Stimulated activated CD4-positive, alpha-beta T cell treated with anti-CD3 and anti-CD28 coated beads, Interleukin-15, amount 100 ng/mL, for 48 hours (primary cell): ENCODE measurements around the gene TENM4.

Experiments
- DNase-seq, 2 donors: peaks; one replicate each; pipeline ENCODE4 v3.0.0-alpha.2; 2020; ENCODE audit warnings: low read depth in 2 of 2

The TENM4 gene

GRCh38 chr11:79084382-79084781 is 356.4 kb downstream of the TENM4 start:
- DNase-seq: no peak

DNA sequence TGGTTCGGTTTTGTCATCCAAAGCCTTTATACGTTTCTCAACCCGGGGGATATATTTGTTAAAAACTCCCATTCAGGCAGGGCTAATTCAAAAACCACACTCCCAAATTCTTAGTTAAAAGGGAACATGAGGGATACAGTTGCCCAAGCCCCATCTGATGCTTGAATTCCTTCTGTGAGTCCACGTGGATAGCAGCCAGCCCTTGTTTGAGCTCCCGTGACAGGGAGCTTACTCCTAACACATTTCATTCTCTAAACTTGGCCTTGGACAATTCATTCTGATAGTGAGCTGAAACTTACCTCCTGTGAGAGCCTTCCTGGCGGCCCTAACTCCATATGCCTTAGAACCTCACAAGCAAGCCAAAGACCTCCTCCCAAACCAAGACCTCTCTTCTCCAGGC is 357.5 kb downstream of the TENM4 start:
- DNase-seq: no peak

- no peak for DNase-seq
Observed at GRCh38 chr11:79082907-79083306, 357.9 kb downstream of the TENM4 start.

DNA sequence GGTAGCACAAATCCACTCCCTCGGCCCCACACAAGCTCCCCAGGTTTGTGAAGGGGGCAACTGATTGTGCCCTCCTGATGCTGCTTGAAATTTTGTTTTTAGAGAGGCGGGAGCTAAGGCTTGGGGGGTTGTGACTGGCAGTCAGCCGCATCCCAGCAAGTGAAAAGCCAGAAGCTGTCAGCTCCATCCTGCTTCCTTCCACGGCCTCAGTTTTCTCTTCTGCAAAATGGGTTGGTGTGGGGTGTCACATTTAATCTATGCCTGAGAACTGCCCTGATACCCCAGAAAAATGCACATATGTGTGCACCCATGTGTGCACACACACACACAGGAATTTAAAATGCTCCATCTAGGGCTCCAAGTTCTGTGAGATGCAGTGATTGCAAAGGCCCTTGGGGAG is 358.6 kb downstream of the TENM4 start:
- no peak for DNase-seq

GRCh38 chr11:79081471-79082031 is 359.3 kb downstream of the TENM4 start:
- DNase-seq: no peak

- DNase-seq: no peak
Observed at GRCh38 chr11:79080551-79080950, 360.3 kb downstream of the TENM4 start.

- no peak for DNase-seq
Observed at GRCh38 chr11:79078999-79079398, 361.8 kb downstream of the TENM4 start.

GRCh38 chr11:79078456-79078855 is 362.4 kb downstream of the TENM4 start:
- DNase-seq: no peak

DNA sequence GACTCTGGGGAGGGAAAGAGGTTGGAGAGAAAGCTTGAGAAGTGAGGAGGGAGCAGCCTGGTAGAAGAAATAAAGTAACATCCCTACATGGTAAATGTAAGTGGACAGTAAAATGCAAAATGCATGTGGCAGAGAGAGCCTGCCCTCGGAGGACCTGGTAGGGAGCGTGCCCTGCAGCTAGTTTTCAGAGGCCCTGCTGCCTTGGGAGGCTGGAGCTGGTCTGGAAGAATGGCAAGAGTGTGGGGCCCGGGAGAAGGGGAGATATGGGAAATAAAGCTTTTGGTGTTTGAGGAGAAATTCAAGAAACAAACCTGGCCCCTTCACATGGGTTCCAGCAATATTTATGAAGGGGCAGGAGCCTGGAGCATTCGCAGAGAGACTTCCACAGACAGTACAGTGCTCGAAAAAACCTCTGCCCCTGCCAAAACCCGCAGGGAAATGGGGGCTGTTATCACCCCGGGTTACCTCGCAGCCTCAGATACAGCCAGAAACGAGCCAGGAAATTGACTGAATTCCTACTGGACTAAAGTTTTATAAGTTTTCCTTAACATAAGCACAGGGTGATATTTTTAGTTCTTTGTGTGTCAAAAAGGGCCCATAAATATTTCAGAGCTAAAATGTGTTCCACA is 363.0 kb downstream of the TENM4 start:
- DNase-seq: no peak

GRCh38 chr11:79076526-79077115 is 364.2 kb downstream of the TENM4 start:
- DNase-seq: no peak

GRCh38 chr11:79074547-79074946 is 366.3 kb downstream of the TENM4 start:
- no peak for DNase-seq

DNA sequence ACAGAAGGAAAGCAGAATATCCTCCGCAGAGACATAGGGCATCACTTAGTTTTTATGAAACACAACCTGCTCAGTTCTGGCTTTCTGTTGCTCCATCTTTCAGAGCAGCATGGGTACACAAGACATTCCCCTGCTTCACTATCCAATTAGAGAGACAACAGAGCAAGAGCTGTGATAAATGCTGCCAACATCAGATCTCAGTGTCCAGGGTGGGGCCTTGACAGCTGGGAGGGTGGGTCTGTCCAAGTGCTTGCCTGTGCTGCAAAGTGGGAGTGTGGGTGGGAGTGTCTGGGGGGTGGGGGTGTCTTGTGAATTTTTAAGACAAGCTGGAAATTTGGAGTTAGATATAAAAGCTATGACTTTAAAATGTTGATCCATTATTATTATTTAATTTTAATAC is 369.6 kb downstream of the TENM4 start:
- no peak for DNase-seq

DNA sequence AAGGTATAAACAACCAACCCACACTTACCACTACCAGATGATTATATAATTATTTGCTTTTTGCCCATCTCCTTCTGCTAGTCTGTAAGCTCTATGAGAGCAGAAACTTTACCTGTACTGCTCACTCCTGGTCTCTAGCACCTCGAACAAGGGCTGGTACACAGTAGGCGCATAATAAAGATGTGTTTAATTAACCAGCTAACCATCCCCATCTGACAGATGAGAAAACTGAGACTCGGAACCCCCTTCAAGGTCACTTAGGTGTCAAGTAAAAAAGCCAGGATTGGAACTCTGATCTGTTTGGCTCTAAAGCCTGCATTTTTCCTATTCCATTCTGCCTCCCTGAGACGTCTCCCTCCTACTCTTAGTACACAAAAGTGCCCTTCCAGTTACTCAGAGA is 370.3 kb downstream of the TENM4 start:
- no peak for DNase-seq

- DNase-seq: no peak
Observed at GRCh38 chr11:79069504-79069903, 371.3 kb downstream of the TENM4 start.

- DNase-seq: no peak
Observed at GRCh38 chr11:79068356-79068755, 372.5 kb downstream of the TENM4 start.

GRCh38 chr11:79067352-79067679 is 373.5 kb downstream of the TENM4 start:
- no peak for DNase-seq

GRCh38 chr11:79066456-79067351 is 374.1 kb downstream of the TENM4 start:
- no peak for DNase-seq

DNA sequence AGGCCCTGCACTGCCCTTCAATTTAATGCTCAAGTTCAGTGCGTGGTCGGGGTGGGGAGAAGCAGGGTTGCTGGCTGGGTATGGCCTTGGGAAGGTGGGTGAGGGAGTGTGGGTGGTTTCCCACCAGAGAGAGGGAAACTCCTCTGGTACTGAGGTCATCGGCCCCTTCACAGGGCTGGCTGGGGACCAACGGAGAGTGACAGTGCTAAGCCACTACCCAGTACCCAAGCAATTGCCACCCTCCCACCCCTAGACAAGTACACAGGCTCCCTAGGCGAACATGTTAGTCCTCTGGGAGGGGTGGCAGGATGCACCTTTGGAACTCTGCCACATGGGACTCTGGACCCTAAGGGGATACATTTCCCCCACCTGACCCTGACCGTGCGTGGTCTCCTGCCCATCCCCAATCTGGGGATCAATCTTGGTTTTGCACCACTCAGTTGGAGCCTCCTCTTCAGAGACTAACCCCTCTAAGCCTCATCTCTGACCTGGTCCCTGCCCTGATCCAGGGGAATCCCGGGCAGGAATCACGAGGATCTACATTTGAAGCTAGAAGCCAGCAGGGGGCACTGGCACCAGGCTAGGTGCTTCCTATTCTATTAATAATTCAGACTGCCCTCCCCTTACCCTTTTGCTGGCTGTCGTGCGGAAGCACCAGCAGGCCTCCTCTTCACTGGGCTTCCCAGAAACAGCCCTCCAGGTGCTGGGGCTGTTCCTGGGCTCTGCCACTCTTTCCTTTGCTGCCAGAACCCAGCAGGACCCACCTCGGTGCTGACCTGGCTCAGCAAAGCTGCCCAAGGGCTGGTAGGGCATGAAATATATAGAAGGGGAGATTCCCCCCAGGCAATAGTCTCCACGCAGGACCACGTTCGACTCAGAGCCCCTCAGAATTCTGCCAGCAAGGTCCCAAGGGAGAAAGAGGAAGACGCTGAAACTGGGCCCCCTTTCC is 377.7 kb downstream of the TENM4 start:
- no peak for DNase-seq

- DNase-seq: no peak
Observed at GRCh38 chr11:79060081-79060953, 380.5 kb downstream of the TENM4 start.

- DNase-seq: no peak
Observed at GRCh38 chr11:79059141-79059540, 381.7 kb downstream of the TENM4 start.
